ENCODE measurements around the gene CEP43.

The CEP43 gene

GRCh38 chr6:167005350-167006159 lies 6.4 kb downstream of the CEP43 start:
- DNase-seq (ENCODE audit: low read depth), result no peak
- in situ Hi-C loops (cut with HindIII; ENCODE audit: low sequenced_read_pairs), result no loop called here
- no peak for TF ChIP-seq CTCF (IDR thresholded peaks at IDR 0.05; ENCODE audit: low read depth, low read length, missing control alignments)
- H3K4me3 ChIP-seq (ENCODE audit: low read depth, low read length), result no peak overlapping the region

GRCh38 chr6:167007985-167008384 lies 8.8 kb downstream of the CEP43 start:
- no peak overlapping the region for H3K4me3 ChIP-seq (ENCODE audit: low read depth, low read length)
- no peak for DNase-seq (ENCODE audit: low read depth)
- in situ Hi-C loops (cut with HindIII; ENCODE audit: low sequenced_read_pairs), result no loop called here
- TF ChIP-seq CTCF (IDR thresholded peaks at IDR 0.05; ENCODE audit: low read depth, low read length, missing control alignments), result no peak

- no peak for DNase-seq (ENCODE audit: low read depth)
- in situ Hi-C loops (cut with HindIII; ENCODE audit: low sequenced_read_pairs), result no loop called here
- TF ChIP-seq CTCF (IDR thresholded peaks at IDR 0.05; ENCODE audit: low read depth, low read length, missing control alignments), result no peak
- H3K4me3 ChIP-seq (ENCODE audit: low read depth, low read length), result no peak overlapping the region
Measured at GRCh38 chr6:167013067-167013466, 13.9 kb downstream of the CEP43 start.

- in situ Hi-C loops (cut with HindIII; ENCODE audit: low sequenced_read_pairs), result no loop called here
- no peak overlapping the region for H3K4me3 ChIP-seq (ENCODE audit: low read depth, low read length)
- no peak for DNase-seq (ENCODE audit: low read depth)
- TF ChIP-seq CTCF (IDR thresholded peaks at IDR 0.05; ENCODE audit: low read depth, low read length, missing control alignments), result no peak
Measured at GRCh38 chr6:167013946-167014345, 14.7 kb downstream of the CEP43 start.

GRCh38 chr6:167015302-167015701 lies 16.1 kb downstream of the CEP43 start:
- DNase-seq (ENCODE audit: low read depth), result no peak
- TF ChIP-seq CTCF (IDR thresholded peaks at IDR 0.05; ENCODE audit: low read depth, low read length, missing control alignments), result no peak
- no peak overlapping the region for H3K4me3 ChIP-seq (ENCODE audit: low read depth, low read length)
- in situ Hi-C loops (cut with HindIII; ENCODE audit: low sequenced_read_pairs), result no loop called here

- in situ Hi-C loops (cut with HindIII; ENCODE audit: low sequenced_read_pairs), result no loop called here
- TF ChIP-seq CTCF (IDR thresholded peaks at IDR 0.05; ENCODE audit: low read depth, low read length, missing control alignments), result no peak
- no peak overlapping the region for H3K4me3 ChIP-seq (ENCODE audit: low read depth, low read length)
- no peak for DNase-seq (ENCODE audit: low read depth)
Measured at GRCh38 chr6:167020206-167020605, 21.0 kb downstream of the CEP43 start.
